ENCODE measurements around the gene TCF7L2.

Gene TCF7L2

GRCh38 chr10:113115556-113115955 lies 165.5 kb downstream of the TCF7L2 start:
- DNase-seq (ENCODE audit: low read depth in 3 of 3, low spot score in 1 of 3): no peak

- DNase-seq (ENCODE audit: low read depth in 3 of 3, low spot score in 1 of 3): no peak
Observed at GRCh38 chr10:113118882-113119281, 168.8 kb downstream of the TCF7L2 start.

GRCh38 chr10:113119801-113120200 lies 169.8 kb downstream of the TCF7L2 start:
- no peak for DNase-seq (ENCODE audit: low read depth in 3 of 3, low spot score in 1 of 3)

- no peak for DNase-seq (ENCODE audit: low read depth in 3 of 3, low spot score in 1 of 3)
Observed at GRCh38 chr10:113121153-113121552, 171.1 kb downstream of the TCF7L2 start.

- no peak for DNase-seq (ENCODE audit: low read depth in 3 of 3, low spot score in 1 of 3)
Observed at GRCh38 chr10:113122947-113123346, 172.9 kb downstream of the TCF7L2 start.

GRCh38 chr10:113124724-113125123 lies 174.7 kb downstream of the TCF7L2 start:
- DNase-seq (ENCODE audit: low read depth in 3 of 3, low spot score in 1 of 3): no peak

- DNase-seq (ENCODE audit: low read depth in 3 of 3, low spot score in 1 of 3): no peak
Observed at GRCh38 chr10:113125612-113126011, 175.6 kb downstream of the TCF7L2 start.

- DNase-seq (ENCODE audit: low read depth in 3 of 3, low spot score in 1 of 3): peak in 1 of 3 donors; percentile 26
Observed at GRCh38 chr10:113126229-113127201, 176.5 kb downstream of the TCF7L2 start.

GRCh38 chr10:113127261-113127900 lies 177.3 kb downstream of the TCF7L2 start:
- DNase-seq (ENCODE audit: low read depth in 3 of 3, low spot score in 1 of 3): no peak

- DNase-seq (ENCODE audit: low read depth in 3 of 3, low spot score in 1 of 3): no peak
Observed at GRCh38 chr10:113127901-113128283, 177.8 kb downstream of the TCF7L2 start.

- no peak for DNase-seq (ENCODE audit: low read depth in 3 of 3, low spot score in 1 of 3)
Observed at GRCh38 chr10:113128450-113129070, 178.5 kb downstream of the TCF7L2 start.

GRCh38 chr10:113129117-113129516 lies 179.1 kb downstream of the TCF7L2 start:
- no peak for DNase-seq (ENCODE audit: low read depth in 3 of 3, low spot score in 1 of 3)

- no peak for DNase-seq (ENCODE audit: low read depth in 3 of 3, low spot score in 1 of 3)
Observed at GRCh38 chr10:113130014-113130641, 180.1 kb downstream of the TCF7L2 start.

- DNase-seq (ENCODE audit: low read depth in 3 of 3, low spot score in 1 of 3): no peak
Observed at GRCh38 chr10:113131613-113132261, 181.7 kb downstream of the TCF7L2 start.

GRCh38 chr10:113132591-113133121 lies 182.6 kb downstream of the TCF7L2 start:
- DNase-seq (ENCODE audit: low read depth in 3 of 3, low spot score in 1 of 3): no peak

GRCh38 chr10:113133497-113134115 lies 183.6 kb downstream of the TCF7L2 start:
- DNase-seq (ENCODE audit: low read depth in 3 of 3, low spot score in 1 of 3): no peak

GRCh38 chr10:113135025-113135424 lies 185.0 kb downstream of the TCF7L2 start:
- DNase-seq (ENCODE audit: low read depth in 3 of 3, low spot score in 1 of 3): no peak

- DNase-seq (ENCODE audit: low read depth in 3 of 3, low spot score in 1 of 3): no peak
Observed at GRCh38 chr10:113137941-113138685, 188.1 kb downstream of the TCF7L2 start.

GRCh38 chr10:113138937-113139585 lies 189.0 kb downstream of the TCF7L2 start:
- DNase-seq (ENCODE audit: low read depth in 3 of 3, low spot score in 1 of 3): no peak
